ENCODE measurements around the gene MAD1L1.

Gene MAD1L1

GRCh38 chr7:1994931-1995330 lies 237.8 kb downstream of the MAD1L1 start:
- DNase-seq = no peak

DNA sequence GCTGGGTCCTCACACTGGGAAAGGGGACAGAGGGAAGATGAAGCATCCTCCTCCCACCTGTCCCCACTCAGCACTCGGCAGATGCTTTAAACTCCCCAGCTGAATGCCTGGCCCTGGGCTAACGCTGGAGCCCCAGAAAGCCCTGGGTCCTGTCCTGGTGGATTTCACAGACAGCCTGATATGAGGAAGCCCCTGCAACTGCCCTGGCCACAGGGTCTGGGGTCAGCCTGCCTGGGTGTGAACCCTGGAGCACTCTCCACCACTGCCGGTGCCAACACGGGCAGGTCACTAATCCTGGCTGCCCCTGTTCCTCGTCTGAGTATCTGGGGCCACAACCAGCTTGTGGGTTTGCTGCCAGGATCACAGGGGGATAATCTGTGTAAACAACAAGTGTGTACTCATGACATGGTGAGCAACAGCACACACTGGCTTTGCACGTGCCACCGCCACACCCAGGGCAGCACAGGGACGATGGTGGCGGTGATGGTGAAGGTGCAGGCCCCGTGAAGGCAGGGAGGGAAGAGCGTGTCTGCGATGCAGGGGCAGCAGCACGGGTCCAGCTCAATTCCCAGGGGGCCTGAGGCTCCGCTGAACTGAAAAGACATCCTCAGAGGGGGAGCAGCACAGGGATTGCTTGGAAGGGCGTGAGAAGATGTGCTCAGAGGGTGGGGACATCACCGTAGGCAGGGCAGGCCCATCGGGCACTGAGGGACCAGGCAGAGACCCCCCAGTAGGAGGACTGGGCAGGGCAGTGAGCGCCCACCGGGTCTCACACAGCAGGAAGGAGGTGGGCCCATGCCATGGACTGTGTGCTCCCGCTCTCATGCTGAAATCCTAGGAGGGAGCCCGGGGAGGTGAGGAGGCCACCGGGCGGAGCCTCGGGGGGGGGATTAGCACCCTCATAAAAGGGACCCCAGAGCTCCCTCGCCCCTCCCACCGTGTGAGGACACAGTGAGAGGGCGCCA lies 238.7 kb downstream of the MAD1L1 start:
- no peak for DNase-seq

- no peak for DNase-seq
These were observed 239.6 kb downstream of the MAD1L1 start for GRCh38 chr7:1993031-1993695.

DNA sequence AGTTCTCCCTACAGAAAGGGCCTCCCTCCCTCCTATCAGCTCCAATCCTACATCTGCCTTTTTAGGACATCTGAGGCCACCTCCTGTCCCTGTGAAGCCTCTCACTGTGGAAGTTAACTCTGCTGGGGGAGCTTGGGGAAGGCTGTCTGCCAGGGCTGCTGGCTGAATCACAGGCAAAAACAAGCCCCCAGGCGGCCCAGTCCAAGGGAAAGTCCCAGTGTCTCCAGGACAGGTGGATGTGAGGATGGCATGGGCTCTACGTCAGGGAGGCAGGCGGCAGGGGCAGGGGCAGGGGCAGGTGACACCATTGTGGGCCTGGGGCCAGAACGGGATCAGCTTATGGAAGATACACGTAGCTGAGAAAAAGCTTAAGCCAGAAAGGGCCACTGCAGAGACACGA lies 240.2 kb downstream of the MAD1L1 start:
- DNase-seq = no peak

DNA sequence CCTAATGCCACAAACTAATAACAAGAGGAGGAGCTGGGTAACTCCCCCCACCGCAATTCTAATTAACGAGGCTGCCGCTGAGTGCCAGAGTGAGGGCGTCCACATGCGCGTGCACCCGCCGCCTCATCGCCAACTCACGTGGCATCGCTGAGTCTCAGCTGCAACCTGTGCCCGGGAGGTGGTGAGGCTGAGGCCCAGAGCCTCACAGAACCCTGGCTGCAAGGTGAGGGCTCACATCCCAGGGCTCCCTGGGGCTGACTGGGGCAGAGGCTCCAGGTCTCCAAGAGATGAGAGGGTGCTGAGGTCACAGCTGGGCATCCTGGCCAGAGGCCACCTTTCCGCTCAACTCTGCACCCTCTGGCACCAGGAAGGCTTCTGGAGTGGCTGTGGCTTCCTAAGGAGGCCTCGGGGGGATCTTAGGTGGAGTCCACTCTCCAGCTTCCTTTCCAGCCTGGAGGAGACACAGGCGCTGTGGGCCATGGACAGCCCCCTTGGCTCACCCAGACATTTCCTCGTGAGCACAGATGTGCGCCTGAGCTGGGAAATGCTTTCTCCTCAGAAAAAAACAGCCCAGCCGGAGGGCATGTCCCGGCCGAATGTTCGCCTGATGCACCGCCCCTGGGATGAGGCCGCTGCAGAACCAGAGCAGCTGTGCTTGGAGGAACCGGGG lies 242.6 kb downstream of the MAD1L1 start:
- DNase-seq = no peak

- no peak for DNase-seq
These were observed 243.5 kb downstream of the MAD1L1 start for GRCh38 chr7:1989049-1989860.

DNA sequence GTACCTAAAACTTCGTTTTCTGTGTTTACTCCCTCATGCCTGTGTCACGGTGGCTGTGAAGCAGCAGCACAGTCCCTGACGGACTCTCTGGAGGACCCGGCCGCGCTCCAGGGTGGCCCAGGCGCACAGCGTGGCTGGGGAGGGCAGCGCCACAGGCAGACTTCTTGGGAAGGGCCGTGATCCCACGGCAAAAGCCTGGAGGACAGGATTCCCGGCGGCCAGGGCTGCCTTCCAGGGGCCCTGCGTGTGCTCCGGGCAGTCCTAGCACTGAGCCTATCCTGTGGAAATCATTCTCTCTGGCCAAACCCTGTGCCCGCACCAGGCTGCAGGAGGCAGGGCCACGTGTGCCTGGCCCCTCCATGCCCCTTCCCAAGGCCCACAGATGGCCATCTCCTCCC lies 244.2 kb downstream of the MAD1L1 start:
- DNase-seq = no peak

- DNase-seq = no peak
These were observed 244.9 kb downstream of the MAD1L1 start for GRCh38 chr7:1987591-1988532.

DNA sequence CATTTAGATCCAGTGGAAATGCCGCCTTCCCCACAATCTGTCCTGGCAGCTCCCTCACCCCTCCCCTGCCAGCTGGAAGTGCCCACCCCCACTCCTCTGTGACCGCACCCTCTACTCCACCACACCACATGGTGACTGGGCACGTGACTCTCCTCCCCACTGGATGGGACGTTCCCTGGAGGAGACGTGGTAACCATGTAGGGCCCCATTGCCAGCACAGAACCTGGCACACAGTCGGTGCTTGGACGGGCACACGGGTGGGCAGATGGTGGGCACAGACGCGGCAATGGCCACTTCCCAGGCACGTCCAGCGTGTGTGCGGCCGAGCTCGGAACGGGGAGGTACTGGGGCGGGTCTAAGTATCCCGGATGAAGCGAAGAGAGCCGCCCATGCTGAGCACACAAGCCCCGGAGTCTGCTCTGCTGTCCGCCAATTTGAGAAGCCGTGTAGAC lies 245.6 kb downstream of the MAD1L1 start:
- no peak for DNase-seq

- DNase-seq = no peak
These were observed 246.2 kb downstream of the MAD1L1 start for GRCh38 chr7:1986366-1987083.

GRCh38 chr7:1985936-1986335 lies 246.8 kb downstream of the MAD1L1 start:
- no peak for DNase-seq

- no peak for DNase-seq
These were observed 247.7 kb downstream of the MAD1L1 start for GRCh38 chr7:1985042-1985441.

- no peak for DNase-seq
These were observed 250.9 kb downstream of the MAD1L1 start for GRCh38 chr7:1981878-1982230.

GRCh38 chr7:1981201-1981877 lies 251.4 kb downstream of the MAD1L1 start:
- no peak for DNase-seq

GRCh38 chr7:1979591-1980560 lies 252.9 kb downstream of the MAD1L1 start:
- DNase-seq = no peak

GRCh38 chr7:1978656-1979590 lies 253.8 kb downstream of the MAD1L1 start:
- no peak for DNase-seq

- no peak for DNase-seq
These were observed 254.8 kb downstream of the MAD1L1 start for GRCh38 chr7:1977876-1978441.
